ENCODE measurements around the gene ZNF329.

GRCh38 chr19:58097781-58098681 lies 52.6 kb downstream of the ZNF329 start, which contains the start of gene ZSCAN18:
- no peak for TF ChIP-seq CTCF (IDR thresholded peaks at IDR 0.05; ENCODE audit: insufficient read depth, low read depth, low read length)
- no peak for TF ChIP-seq EZH2 (IDR thresholded peaks at IDR 0.05; ENCODE audit: insufficient read depth, low read length)
